Keratinocyte (primary cell): ENCODE results near the gene C16orf82. TPM values are rescaled to one million over a fixed set of nuclear protein-coding genes. Genes with fewer than 3 reads are reported as not detected.

Source experiments
- DNase-seq: peaks from one replicate; pipeline ENCODE4 v3.0.0-alpha.2; 2011; ENCODE audit warnings: low read depth, missing footprints, low spot score
- FAIRE-seq: peaks from 2 replicates; lab custom pipeline; 2011; peaks lifted over from hg19 to GRCh38; lab: Jason Lieb, UNC
- H2AFZ ChIP-seq: 2 replicates; pipeline ENCODE4 v1.6.0; 2012; ENCODE audit warnings: low read length, control low read depth, inconsistent platforms; ENCODE audit not compliant: control insufficient read depth
- H3K27ac ChIP-seq: 2 replicates; pipeline ENCODE4 v1.5.1; 2011; ENCODE audit warnings: low read length; ENCODE audit not compliant: control insufficient read depth, insufficient read depth
- H3K27me3 ChIP-seq: 3 replicates; pipeline ENCODE4 v1.6.0; 2011; ENCODE audit warnings: low read length; ENCODE audit not compliant: control insufficient read depth, insufficient read depth; ENCODE audit errors: extremely low read depth
- H3K36me3 ChIP-seq, 2 experiments: 2 replicates in 1 of 2; 3 replicates in 1 of 2; pipeline ENCODE4 v1.5.1; 2011; ENCODE audit warnings: low read length in 2 of 2, mild to moderate bottlenecking in 1 of 2; ENCODE audit not compliant: control insufficient read depth in 2 of 2, insufficient read depth in 2 of 2; ENCODE audit errors: extremely low read depth in 1 of 2
- H3K4me1 ChIP-seq: 3 replicates; pipeline ENCODE4 v1.5.1; 2011; ENCODE audit warnings: low read length; ENCODE audit not compliant: control insufficient read depth, insufficient read depth; ENCODE audit errors: extremely low read depth
- H3K4me2 ChIP-seq: 3 replicates; pipeline ENCODE4 v1.6.0; 2011; ENCODE audit warnings: low read depth, low read length; ENCODE audit not compliant: control insufficient read depth, insufficient read depth; ENCODE audit errors: extremely low read depth
- H3K4me3 ChIP-seq, 3 experiments: fragments of 200-600 bp in 1 of 3; sonication (generic) in 1 of 3; 2 replicates in 2 of 3; 3 replicates in 1 of 3; pipeline ENCODE4 v1.5.1; 2011 to 2016; ENCODE audit warnings: low read length in 3 of 3, mild to moderate bottlenecking in 3 of 3, control low read depth in 2 of 3, inconsistent platforms in 1 of 3, low read depth in 1 of 3, mixed read lengths in 1 of 3, mixed run types in 1 of 3, moderate library complexity in 1 of 3; ENCODE audit not compliant: control insufficient read depth in 2 of 3, insufficient read depth in 2 of 3; ENCODE audit errors: extremely low read depth in 1 of 3
- H3K79me2 ChIP-seq: 2 replicates; pipeline ENCODE4 v1.6.0; 2012; ENCODE audit warnings: low read length; ENCODE audit not compliant: control insufficient read depth, insufficient read depth
- H3K9ac ChIP-seq: 3 replicates; pipeline ENCODE4 v1.6.0; 2011; ENCODE audit warnings: low read length; ENCODE audit not compliant: control insufficient read depth, insufficient read depth; ENCODE audit errors: extremely low read depth
- H3K9me1 ChIP-seq: 3 replicates; pipeline ENCODE4 v1.6.0; 2011; ENCODE audit warnings: low read length; ENCODE audit not compliant: control insufficient read depth, insufficient read depth; ENCODE audit errors: extremely low read depth
- H3K9me3 ChIP-seq: 2 replicates; pipeline ENCODE4 v1.5.1; 2012; ENCODE audit warnings: low read depth, low read length; ENCODE audit not compliant: control insufficient read depth
- H4K20me1 ChIP-seq: 3 replicates; pipeline ENCODE4 v1.6.0; 2011; ENCODE audit warnings: low read length; ENCODE audit not compliant: control insufficient read depth, insufficient read depth; ENCODE audit errors: extremely low read depth
- CTCF ChIP-seq, 3 experiments: IDR thresholded peaks in 1 of 3; conservative IDR thresholded peaks in 1 of 3; optimal IDR thresholded peaks in 1 of 3; 2 replicates in 2 of 3; 3 replicates in 1 of 3; pipeline versions ENCODE3 to v1.5.1; 2011; ENCODE audit warnings: low read length in 3 of 3, mild to moderate bottlenecking in 3 of 3, moderate library complexity in 2 of 3, control low read depth in 1 of 3, inconsistent platforms in 1 of 3; ENCODE audit not compliant: insufficient read depth in 2 of 3; ENCODE audit errors: extremely low read depth in 1 of 3
- EZH2 ChIP-seq: IDR thresholded peaks from one replicate; pipeline ENCODE4 v1.6.1; 2012; ENCODE audit warnings: inconsistent platforms, mild to moderate bottlenecking, low read length, moderate library complexity
- dilution Hi-C: fragments of 300-500 bp; cut with MboI; formaldehyde crosslinking; loops from one replicate; pipeline ENCODE4 v1.7.0; 2020; ENCODE audit warnings: low sequenced_read_pairs; ENCODE audit not compliant: extremely low pct_ligation_motif_present
- polyA plus RNA-seq, 5 experiments: library from polyadenylated mRNA; depleted of rRNA in 3 of 5; stranded (reverse) in 3 of 5; stranded (forward) in 1 of 5; unstranded in 1 of 5; fragments of >200 nt; gene quantifications; 1 replicate in 1 of 5; 2 replicates in 3 of 5; 3 replicates in 1 of 5; pipeline versions ENCODE4 v1.2.1 to v1.2.3, GENCODE V29; 2011 to 2012; ENCODE audit warnings: missing spikeins in 2 of 5, low read depth in 1 of 5, low replicate concordance in 1 of 5

Gene C16orf82
- polyA plus RNA-seq, 1 donor (not counting 4 experiments of a cell fraction or from before 2014, with no cell fraction given) = not detected

GRCh38 chr16:27073733-27074132 lies 7.0 kb downstream of the C16orf82 start:
- H3K4me1 ChIP-seq = no peaks in the 10 kb centered on the region
- H2AFZ ChIP-seq = no peak overlapping the region
- dilution Hi-C loops = no loop called here
- no peak overlapping the region for H3K9ac ChIP-seq
- no peaks in the 10 kb centered on the region for H3K79me2 ChIP-seq
- H3K9me1 ChIP-seq = no peaks in the 10 kb centered on the region
- H3K27ac ChIP-seq = no peak overlapping the region
- FAIRE-seq (no peak), DNase-seq (no peak)
- no peak overlapping the region for H3K4me3 ChIP-seq
- no peaks in the 10 kb centered on the region for H4K20me1 ChIP-seq
- TF ChIP-seq EZH2 = no peak
- no peak for TF ChIP-seq CTCF (optimal IDR thresholded peaks at IDR 0.05 in 1 of 3, IDR thresholded peaks at IDR 0.05 in 1 of 3, conservative IDR thresholded peaks at IDR 0.05 in 1 of 3; ENCODE audit: extremely low read depth in 1 of 3, insufficient read depth in 2 of 3, low read length in 3 of 3)
- H3K9me3 ChIP-seq = peaks cover 1% of the 10 kb centered on the region
- no peaks in the 10 kb centered on the region for H3K27me3 ChIP-seq
- H3K4me2 ChIP-seq = no peak overlapping the region
- no peaks in the 10 kb centered on the region for H3K36me3 ChIP-seq

- TF ChIP-seq CTCF (optimal IDR thresholded peaks at IDR 0.05 in 1 of 3, IDR thresholded peaks at IDR 0.05 in 1 of 3, conservative IDR thresholded peaks at IDR 0.05 in 1 of 3; ENCODE audit: extremely low read depth in 1 of 3, insufficient read depth in 2 of 3, low read length in 3 of 3) (peak in 2 of 3 experiments; percentile 13 to 30), EZH2 (no peak)
- no peaks in the 10 kb centered on the region for H4K20me1 ChIP-seq
- H3K9ac ChIP-seq = no peak overlapping the region
- dilution Hi-C loops = no loop called here
- H3K4me1 ChIP-seq = no peaks in the 10 kb centered on the region
- no peak for DNase-seq
- no peaks in the 10 kb centered on the region for H3K36me3 ChIP-seq
- H3K79me2 ChIP-seq = no peaks in the 10 kb centered on the region
- H3K27me3 ChIP-seq = no peaks in the 10 kb centered on the region
- H3K27ac ChIP-seq = no peak overlapping the region
- no peaks in the 10 kb centered on the region for H3K9me3 ChIP-seq
- no peak overlapping the region for H2AFZ ChIP-seq
- no peak for FAIRE-seq
- H3K4me3 ChIP-seq = no peak overlapping the region
- no peak overlapping the region for H3K4me2 ChIP-seq
- H3K9me1 ChIP-seq = no peaks in the 10 kb centered on the region
These were observed 14.2 kb downstream of the C16orf82 start for GRCh38 chr16:27080895-27081294.
